Parathyroid adenoma (tissue), 2 donors: ENCODE measurements around the gene FYN.

ENCODE experiments used
- H2AFZ ChIP-seq: fragments of 300-600 bp; sonication (generic); one replicate; pipeline ENCODE4 v1.7.0; 2017; ENCODE audit warnings: antibody characterized with exemption, mild to moderate bottlenecking
- H3K27ac ChIP-seq: fragments of 300-600 bp; sonication (generic); one replicate; pipeline ENCODE4 v1.7.0; 2017
- H3K27me3 ChIP-seq: fragments of 300-600 bp; sonication (generic); one replicate; pipeline ENCODE4 v1.7.0; 2017; ENCODE audit warnings: low read length; ENCODE audit not compliant: control insufficient read depth, insufficient read depth
- H3K36me3 ChIP-seq: fragments of 300-600 bp; sonication (generic); one replicate; pipeline ENCODE4 v1.7.0; 2017; ENCODE audit warnings: low read length; ENCODE audit not compliant: control insufficient read depth, insufficient read depth
- H3K4me1 ChIP-seq: fragments of 300-600 bp; sonication (generic); one replicate; pipeline ENCODE4 v1.7.0; 2017; ENCODE audit warnings: control low read depth
- H3K4me2 ChIP-seq: fragments of 300-600 bp; sonication (generic); one replicate; pipeline ENCODE4 v1.7.0; 2017; ENCODE audit warnings: low read length
- H3K4me3 ChIP-seq: fragments of 300-600 bp; sonication (generic); one replicate; pipeline ENCODE4 v1.7.0; 2017; ENCODE audit warnings: low read depth, low read length
- H3K79me2 ChIP-seq: fragments of 300-600 bp; sonication (generic); one replicate; pipeline ENCODE4 v1.7.0; 2017; ENCODE audit warnings: control low read depth
- H3K9ac ChIP-seq: fragments of 300-600 bp; sonication (generic); one replicate; pipeline ENCODE4 v1.7.0; 2017; ENCODE audit warnings: mild to moderate bottlenecking
- H3K9me3 ChIP-seq: fragments of 300-600 bp; sonication (generic); one replicate; pipeline ENCODE4 v1.7.0; 2017; ENCODE audit warnings: low read length; ENCODE audit not compliant: control insufficient read depth
- CTCF ChIP-seq: fragments of 300-600 bp; sonication (generic); IDR thresholded peaks from one replicate; pipeline ENCODE4 v1.7.0; 2017; ENCODE audit warnings: antibody characterized with exemption, mild to moderate bottlenecking
- donor health status: primary hyperparathyroidism.

Gene FYN

GRCh38 chr6:111796310-111796918, 76.8 kb downstream of the FYN start:
- Histone ChIP-seq H3K4me2 (no peak overlapping the region), H3K4me3 (no peak overlapping the region), H3K36me3 (no peaks in the 10 kb centered on the region), H3K4me1 (no peaks in the 10 kb centered on the region), H2AFZ (no peak overlapping the region), H3K27ac (no peak overlapping the region), H3K9ac (no peak overlapping the region), H3K79me2 (peaks cover 28% of the 10 kb centered on the region), H3K27me3 (no peaks in the 10 kb centered on the region), H3K9me3 (no peaks in the 10 kb centered on the region)
- no peak for TF ChIP-seq CTCF

- Histone ChIP-seq H3K9me3 (no peaks in the 10 kb centered on the region), H3K36me3 (no peaks in the 10 kb centered on the region), H2AFZ (no peak overlapping the region), H3K9ac (no peak overlapping the region), H3K27ac (no peak overlapping the region), H3K4me1 (no peaks in the 10 kb centered on the region), H3K4me2 (no peak overlapping the region), H3K27me3 (no peaks in the 10 kb centered on the region), H3K79me2 (peaks cover 19% of the 10 kb centered on the region), H3K4me3 (no peak overlapping the region)
- no peak for TF ChIP-seq CTCF
These were observed 77.7 kb downstream of the FYN start for GRCh38 chr6:111795558-111795957.

- Histone ChIP-seq H3K9ac (no peak overlapping the region), H3K27me3 (no peaks in the 10 kb centered on the region), H3K9me3 (no peaks in the 10 kb centered on the region), H3K27ac (no peak overlapping the region), H3K4me2 (no peak overlapping the region), H3K79me2 (peaks cover 16% of the 10 kb centered on the region), H2AFZ (no peak overlapping the region), H3K4me1 (no peaks in the 10 kb centered on the region), H3K36me3 (no peaks in the 10 kb centered on the region), H3K4me3 (no peak overlapping the region)
- no peak for TF ChIP-seq CTCF
These were observed 78.4 kb downstream of the FYN start for GRCh38 chr6:111794727-111795452.

DNA sequence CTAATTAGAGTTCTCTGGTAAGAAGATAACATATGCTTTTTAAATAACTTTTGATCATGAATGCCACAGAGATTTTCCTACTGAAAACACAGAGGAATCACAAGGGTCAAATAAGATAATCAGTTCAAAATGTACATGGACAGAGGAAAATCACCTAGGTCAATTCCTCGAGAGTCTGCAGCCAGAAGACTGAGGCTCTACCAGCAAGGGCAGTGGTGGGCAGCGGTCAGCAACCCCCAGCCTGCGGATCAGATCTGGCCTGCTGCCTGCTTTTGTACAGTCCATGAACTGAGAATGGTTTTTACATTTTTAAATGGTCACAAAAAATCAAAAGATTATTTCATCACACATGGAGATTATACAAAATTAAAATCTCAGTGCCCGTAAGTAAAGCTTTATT, 79.0 kb downstream of the FYN start:
- Histone ChIP-seq H3K9ac (no peak overlapping the region), H3K27ac (no peak overlapping the region), H3K4me3 (no peak overlapping the region), H2AFZ (no peak overlapping the region), H3K36me3 (no peaks in the 10 kb centered on the region), H3K9me3 (no peaks in the 10 kb centered on the region), H3K27me3 (no peaks in the 10 kb centered on the region), H3K4me1 (no peaks in the 10 kb centered on the region), H3K79me2 (peaks cover 16% of the 10 kb centered on the region), H3K4me2 (no peak overlapping the region)
- no peak for TF ChIP-seq CTCF

GRCh38 chr6:111793711-111794111, 79.5 kb downstream of the FYN start:
- TF ChIP-seq CTCF: no peak
- Histone ChIP-seq H3K9ac (no peak overlapping the region), H3K4me2 (no peak overlapping the region), H3K79me2 (peaks cover 16% of the 10 kb centered on the region), H3K4me3 (no peak overlapping the region), H3K4me1 (no peaks in the 10 kb centered on the region), H2AFZ (no peak overlapping the region), H3K36me3 (no peaks in the 10 kb centered on the region), H3K27ac (no peak overlapping the region), H3K9me3 (no peaks in the 10 kb centered on the region), H3K27me3 (no peaks in the 10 kb centered on the region)
